ENCODE results near the gene CBX4. TPM values are rescaled to one million over a fixed set of nuclear protein-coding genes. Genes with fewer than 3 reads are reported as not detected.
A peak's percentile ranks its signal among the peaks of the same experiment; 100 is the strongest.

CBX4 gene
- total and polyA plus RNA-seq, 2 of the 13 experiments (the other 11 are each of a cell fraction or from before 2014, with no cell fraction given), result 25.8 to 50.8 TPM

- 35% methylated on average over 20 of the region's 21 CpGs for WGBS (ENCODE audit: low lambda C conversion rate)
- no peak for DNase-seq (ENCODE audit: low spot score)
- in situ Hi-C loops (cut with HindIII; ENCODE audit: extremely low pct_ligation_motif_present, low pct_unique_long_range_greater_than_20kb) (no loop called here), intact Hi-C loops (cut with micrococcal nuclease; ENCODE audit: unreplicated experiment) (no loop called here)
- H3K4me1 ChIP-seq (ENCODE audit: insufficient read depth, low read length), result peaks cover 65% of the 10 kb centered on the region
- peaks cover 14 to 36% of the 10 kb centered on the region in 2 experiments; a peak in 4 of 5 replicates for H3K27me3 ChIP-seq (ENCODE audit: control insufficient read depth in 1 of 2, insufficient read depth in 2 of 2, low read length in 2 of 2)
- H3K4me2 ChIP-seq (ENCODE audit: low read depth, low read length), result peak overlapping the region; percentile 45
- H3K4me3 ChIP-seq (replicated peaks in 1 of 3; ENCODE audit: insufficient read depth in 1 of 3, low read depth in 2 of 3, low read length in 3 of 3), result peak overlapping the region in 1 of 3 experiments; percentile 40; a peak in 3 of 6 replicates
- H3K79me2 ChIP-seq (ENCODE audit: insufficient read depth, low read length), result no peaks in the 10 kb centered on the region
- no peak overlapping the region for H3K9ac ChIP-seq (ENCODE audit: insufficient read depth, low read depth, low read length)
- POLR2A ChIA-PET, result interaction anchor here (0.8 to 3.5 kb wide), 6 partner anchors 10 to 132 kb away, joined by 3 to 24 read pairs (median 8); partner anchors contain the start of gene CBX4
- no TSS peak for BruUV-seq (replicated peaks)
- H4K20me1 ChIP-seq (ENCODE audit: insufficient read depth, low read length), result no peaks in the 10 kb centered on the region
- peak; percentile 77 for ATAC-seq
- no peaks in the 10 kb centered on the region for H3K36me3 ChIP-seq (replicated peaks in 1 of 2; ENCODE audit: control insufficient read depth in 1 of 2, insufficient read depth in 2 of 2, low read length in 2 of 2)
- CTCF ChIA-PET (ENCODE audit: low intra/inter-chr PET ratio, low total read pairs), result no interaction called here
- peak overlapping the region; percentile 5 for H3K27ac ChIP-seq (ENCODE audit: extremely low read length, insufficient read depth, low read length)
- H3K9me3 ChIP-seq (ENCODE audit: low read length), result no peaks in the 10 kb centered on the region
- no peak for FAIRE-seq
- no peak overlapping the region for H2AFZ ChIP-seq (ENCODE audit: low read length)
- TF ChIP-seq ATF4 (CRISPR knock-in tag; IDR thresholded peaks at IDR 0.05) (no peak), ZNF350 (CRISPR knock-in tag; IDR thresholded peaks at IDR 0.05; ENCODE audit: borderline replicate concordance, low read depth) (0 out of 2 replicates have a peak, but pooled peaks have one; percentile 52), PITX1 (CRISPR knock-in tag; IDR thresholded peaks at IDR 0.05) (peak; percentile 45; the same call in 1 of the 2 replicates), ZMYM3 (CRISPR knock-in tag; IDR thresholded peaks at IDR 0.05) (peak; percentile 38; the same call in 1 of the 2 replicates), ZFX (CRISPR knock-in tag; IDR thresholded peaks at IDR 0.05; ENCODE audit: low read depth) (peak; percentile 44), NKX3-1 (CRISPR knock-in tag; IDR thresholded peaks at IDR 0.05) (no peak), ZNF274 (CRISPR knock-in tag; IDR thresholded peaks at IDR 0.05) (peak; percentile 62; the same call in 1 of the 2 replicates), ZNF383 (CRISPR knock-in tag; IDR thresholded peaks at IDR 0.05; ENCODE audit: borderline replicate concordance) (0 out of 2 replicates have a peak, but pooled peaks have one; percentile 1), ZNF263 (CRISPR knock-in tag; IDR thresholded peaks at IDR 0.05) (peak; percentile 33; the same call in 1 of the 2 replicates), RXRB (CRISPR knock-in tag; IDR thresholded peaks at IDR 0.05; ENCODE audit: borderline replicate concordance) (peak; percentile 49; the same call in 1 of the 2 replicates), ZSCAN29 (CRISPR knock-in tag; conservative IDR thresholded peaks at IDR 0.05) (0 out of 2 replicates have a peak, but pooled peaks have one; percentile 32), TFAP4 (IDR thresholded peaks at IDR 0.05; ENCODE audit: borderline replicate concordance, low read depth) (peak; percentile 27; the same call in 1 of the 2 replicates), ZNF766 (CRISPR knock-in tag; IDR thresholded peaks at IDR 0.05; ENCODE audit: borderline replicate concordance) (0 out of 2 replicates have a peak, but pooled peaks have one; percentile 34), REPIN1 (CRISPR knock-in tag; IDR thresholded peaks at IDR 0.05; ENCODE audit: borderline replicate concordance, low read depth) (peak; percentile 20; the same call in 1 of the 2 replicates), MYPOP (CRISPR knock-in tag; IDR thresholded peaks at IDR 0.05) (0 out of 2 replicates have a peak, but pooled peaks have one; percentile 23), JUND (CRISPR knock-in tag; IDR thresholded peaks at IDR 0.05) (no peak), ZBTB38 (CRISPR knock-in tag; IDR thresholded peaks at IDR 0.05) (peak; percentile 61), ZNF782 (CRISPR knock-in tag; IDR thresholded peaks at IDR 0.05; ENCODE audit: borderline replicate concordance) (0 out of 2 replicates have a peak, but pooled peaks have one; percentile 46), FOXK2 (IDR thresholded peaks at IDR 0.05) (no peak)
Measured at GRCh38 chr17:79855331-79856124, 16.3 kb upstream of the CBX4 start.
